ENCODE measurements around the gene ADD3.

DNA sequence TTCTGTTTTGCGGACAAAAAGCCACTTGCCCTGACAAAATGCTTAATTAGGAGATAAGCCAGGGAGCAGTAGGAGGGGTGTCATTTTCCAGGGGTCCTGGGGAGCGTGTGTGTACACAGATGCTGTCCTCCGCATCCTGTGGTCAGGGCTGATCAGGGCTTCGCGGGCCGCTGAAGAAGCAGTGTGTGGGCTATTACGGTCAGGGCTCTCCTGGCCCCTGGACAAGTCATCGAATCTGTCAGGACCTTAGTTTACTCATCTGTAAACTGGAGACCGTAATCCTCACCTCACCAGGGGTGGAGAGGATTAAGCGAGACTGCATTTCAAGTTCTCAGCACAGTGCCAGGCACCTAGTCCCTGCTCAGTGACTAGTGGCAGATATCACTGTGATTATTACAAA, 173.7 kb downstream of the ADD3 start:
- TF ChIP-seq POLR2AphosphoS5 (IDR thresholded peaks at IDR 0.05; ENCODE audit: low read depth, low read length) (no peak), SPI1 (IDR thresholded peaks at IDR 0.05; ENCODE audit: low read depth, low read length) (no peak), POLR2A (IDR thresholded peaks at IDR 0.05; ENCODE audit: low read depth, low read length) (no peak), PAX5 (IDR thresholded peaks at IDR 0.05; ENCODE audit: insufficient read depth, low read length, severe bottlenecking) (no peak), TAF1 (IDR thresholded peaks at IDR 0.05; ENCODE audit: low read depth, low read length) (no peak), POU2F2 (IDR thresholded peaks at IDR 0.05; ENCODE audit: low read depth, low read length) (no peak)
